Activated gamma-delta T cell treated with anti-CD3 and anti-CD28 coated beads, Interleukin-2, amount 50 U/mL, for 16 hours (primary cell): ENCODE results near the gene ALDOC.

Experiments used
- DNase-seq: peaks from one replicate; pipeline ENCODE4 v3.0.0-alpha.2; 2020; ENCODE audit warnings: low read depth

Gene ALDOC

DNA sequence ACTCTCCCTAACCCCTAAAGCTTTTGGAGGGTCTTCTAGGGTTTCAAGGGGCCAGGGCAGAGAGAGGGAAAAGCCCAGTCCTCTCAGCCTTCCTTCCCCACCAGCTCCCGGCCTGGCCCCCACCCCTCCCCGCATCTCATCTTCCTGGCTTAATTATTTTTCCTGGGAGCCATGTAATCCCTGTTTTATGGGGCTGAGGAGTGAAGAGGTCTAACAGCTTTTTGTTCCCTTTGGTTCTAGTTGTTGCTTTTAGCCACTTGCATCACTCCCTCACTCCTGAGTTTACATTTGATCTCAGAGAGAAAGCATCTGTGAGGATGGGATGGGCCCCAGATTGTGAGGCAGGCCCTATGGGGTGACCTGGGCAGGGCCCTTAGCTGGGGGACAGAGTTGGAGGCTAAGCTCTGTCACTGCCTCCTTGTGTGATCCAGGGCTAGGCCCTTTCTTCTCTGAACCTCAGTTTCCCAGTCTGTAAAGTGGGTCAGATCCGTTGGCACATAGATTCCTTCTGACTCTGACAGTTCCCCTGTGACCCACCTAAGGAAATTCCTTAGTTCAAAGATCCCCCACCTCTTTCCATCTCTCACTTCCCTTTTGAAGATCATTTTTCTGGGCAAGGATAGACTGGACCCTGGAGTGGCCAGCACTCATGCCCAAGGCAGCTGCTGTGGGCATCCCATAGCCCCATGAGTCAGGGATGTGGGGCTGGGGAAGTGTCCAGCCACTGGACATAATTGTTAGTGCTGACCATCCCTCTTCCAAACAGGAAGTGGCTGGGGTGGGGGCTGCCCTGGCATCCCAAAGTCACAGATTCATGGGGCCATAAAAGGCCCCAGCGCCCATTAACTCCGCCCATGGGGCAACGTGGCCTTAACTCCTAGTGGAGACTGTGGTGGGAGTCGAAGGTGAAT is 44.4 kb downstream of the ALDOC start:
- no peak for DNase-seq

DNA sequence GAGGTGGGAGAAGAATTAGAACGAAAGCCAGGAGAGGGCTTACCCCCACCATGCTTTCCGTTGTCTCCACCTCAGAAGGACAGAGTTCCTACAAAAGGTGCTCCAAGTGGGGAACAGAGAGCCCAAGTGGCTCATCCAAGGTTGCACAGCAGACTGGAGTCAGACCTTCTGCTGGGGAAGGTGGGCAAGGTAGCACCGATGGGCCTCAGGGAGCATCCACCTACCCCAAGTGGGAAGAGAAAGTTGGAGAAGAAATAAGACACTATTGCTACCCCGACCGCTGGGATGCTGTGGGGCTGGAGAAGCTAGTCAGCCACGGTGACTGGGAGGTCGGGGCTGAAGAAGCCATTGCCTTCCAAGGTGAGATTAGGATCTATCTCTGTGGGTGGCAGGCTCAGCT is 45.8 kb downstream of the ALDOC start:
- no peak for DNase-seq

DNA sequence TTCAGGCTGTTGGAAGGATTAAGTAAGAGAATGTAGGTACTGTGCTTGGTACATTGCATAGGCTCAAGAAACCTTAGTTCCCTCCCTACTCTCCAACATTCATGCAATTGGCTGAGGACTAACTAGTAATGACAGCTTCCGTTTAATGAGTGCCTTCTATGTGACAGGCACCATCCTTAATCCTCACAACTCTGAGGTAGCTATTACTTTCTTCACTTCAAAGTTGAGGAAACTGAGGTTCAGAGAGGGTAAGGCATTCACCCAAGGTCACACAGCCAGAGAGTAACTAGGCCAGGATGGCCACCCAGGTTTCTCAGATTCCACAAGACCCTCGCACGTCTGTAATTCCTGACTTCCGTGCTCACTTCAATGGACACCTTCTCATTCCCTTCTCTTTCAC is 46.4 kb downstream of the ALDOC start:
- no peak for DNase-seq

DNA sequence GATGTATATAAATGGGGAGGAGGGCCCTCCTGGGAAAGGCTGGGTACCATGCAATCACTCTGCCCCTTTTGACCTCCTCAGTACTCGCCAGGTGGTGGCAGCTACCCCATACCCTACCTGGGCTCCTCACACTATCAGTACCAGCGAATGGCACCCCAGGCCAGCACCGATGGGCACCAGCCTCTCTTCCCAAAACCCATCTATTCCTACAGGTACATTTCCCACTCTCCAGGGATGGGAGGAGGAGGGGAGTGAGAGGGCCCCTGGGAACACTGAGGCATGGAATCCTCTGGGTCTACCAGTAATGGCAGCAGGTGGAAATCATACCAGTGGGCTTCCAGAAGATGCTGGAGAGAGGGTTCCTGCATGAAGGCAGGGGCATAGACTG is 47.7 kb downstream of the ALDOC start:
- no peak for DNase-seq

DNA sequence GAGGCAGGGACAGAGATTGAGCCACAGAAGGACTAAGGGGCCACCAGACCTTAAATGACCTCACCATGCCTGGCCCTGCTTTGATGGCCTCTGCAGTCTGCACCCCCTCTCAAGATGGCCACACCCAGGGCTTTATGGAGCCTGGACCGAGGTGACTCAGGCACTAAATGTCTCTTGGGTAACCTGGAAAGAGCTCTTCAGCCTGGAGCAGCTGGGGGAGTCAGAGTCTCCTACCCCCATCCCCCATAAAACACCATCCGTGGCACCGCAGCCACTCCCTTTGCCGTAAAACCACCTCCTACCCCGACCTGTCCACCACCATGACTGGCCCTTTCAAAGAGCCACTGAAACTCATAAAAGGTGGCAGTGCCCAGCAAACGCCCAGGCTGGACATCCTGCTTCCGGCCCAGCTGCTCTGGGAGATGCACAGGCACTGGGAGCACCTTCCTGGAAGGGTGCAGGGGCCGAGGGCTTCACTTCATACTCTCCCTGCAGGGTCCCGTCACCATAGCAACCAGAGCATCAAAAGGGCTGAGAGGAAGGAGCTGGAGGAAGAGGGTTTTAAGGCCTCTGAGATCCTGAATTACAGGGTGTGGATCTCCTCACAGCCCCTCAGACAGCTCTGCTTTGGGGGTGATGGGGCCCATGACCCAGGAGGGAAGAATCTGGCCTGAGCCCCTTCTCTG is 48.2 kb downstream of the ALDOC start:
- no peak for DNase-seq

DNA sequence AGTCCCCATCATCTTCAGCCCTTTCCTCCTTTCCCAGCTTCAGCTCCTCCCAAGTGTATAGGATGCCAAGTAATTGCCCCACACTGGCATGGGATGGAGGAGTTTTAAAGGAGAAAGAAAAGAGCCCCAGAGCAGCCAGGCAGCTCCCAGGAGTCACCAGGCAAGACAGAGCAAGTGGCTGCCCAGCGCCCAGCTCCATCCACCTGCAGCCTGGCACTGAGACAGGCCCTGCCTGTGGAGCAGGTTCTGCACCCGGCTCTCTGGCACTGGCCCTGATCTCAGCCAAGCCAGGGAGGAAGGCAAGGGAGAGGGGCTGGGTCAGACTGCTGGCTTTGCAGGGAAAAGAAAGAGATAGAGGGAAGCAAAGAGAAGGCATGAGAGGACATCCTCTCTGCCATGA is 48.8 kb downstream of the ALDOC start:
- no peak for DNase-seq

DNA sequence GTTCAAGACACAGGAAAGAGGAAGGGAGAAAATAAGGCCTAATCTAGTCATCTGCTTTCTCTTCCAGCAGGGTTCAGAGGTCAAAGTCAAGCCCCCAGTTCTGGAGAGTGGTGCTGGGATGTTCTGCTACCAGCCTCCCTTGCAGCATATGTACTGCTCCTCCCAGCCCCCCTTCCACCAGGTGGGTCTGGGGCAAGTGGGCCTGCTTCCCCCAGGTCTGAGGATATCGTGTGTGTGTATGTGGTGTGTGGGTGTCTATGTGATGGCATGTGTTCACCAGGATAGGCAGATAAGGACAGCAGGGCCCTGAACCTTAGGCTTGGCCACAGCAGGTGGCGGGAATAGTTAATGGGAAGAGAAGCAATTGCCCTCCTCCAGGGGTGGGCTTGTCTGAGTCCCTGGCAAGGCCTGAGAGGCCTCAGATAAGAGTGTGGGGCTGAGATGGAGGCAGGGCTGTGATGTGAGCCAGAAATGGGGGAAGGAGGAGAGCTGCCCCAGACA is 49.5 kb downstream of the ALDOC start:
- DNase-seq, result no peak

DNA sequence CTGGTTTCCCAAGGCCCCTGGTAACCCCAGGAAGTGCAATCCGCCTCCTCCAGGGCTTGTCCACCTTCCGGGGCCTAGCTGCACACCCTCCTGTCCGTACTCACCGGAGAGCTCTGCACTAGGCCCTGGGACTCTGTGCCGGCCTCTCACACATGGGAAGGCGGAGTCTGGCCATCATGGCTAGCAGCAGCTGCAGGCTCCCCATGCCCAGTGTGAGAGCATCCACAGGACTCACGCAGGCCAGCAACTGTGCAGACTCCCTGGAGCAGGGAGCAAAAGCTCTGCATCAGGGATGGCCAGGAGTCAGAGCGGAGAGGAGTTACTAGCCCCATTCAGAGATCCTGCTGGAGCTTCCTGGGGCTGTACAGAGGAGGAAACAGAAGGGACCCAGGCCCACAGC is 50.3 kb downstream of the ALDOC start:
- DNase-seq, result no peak

DNA sequence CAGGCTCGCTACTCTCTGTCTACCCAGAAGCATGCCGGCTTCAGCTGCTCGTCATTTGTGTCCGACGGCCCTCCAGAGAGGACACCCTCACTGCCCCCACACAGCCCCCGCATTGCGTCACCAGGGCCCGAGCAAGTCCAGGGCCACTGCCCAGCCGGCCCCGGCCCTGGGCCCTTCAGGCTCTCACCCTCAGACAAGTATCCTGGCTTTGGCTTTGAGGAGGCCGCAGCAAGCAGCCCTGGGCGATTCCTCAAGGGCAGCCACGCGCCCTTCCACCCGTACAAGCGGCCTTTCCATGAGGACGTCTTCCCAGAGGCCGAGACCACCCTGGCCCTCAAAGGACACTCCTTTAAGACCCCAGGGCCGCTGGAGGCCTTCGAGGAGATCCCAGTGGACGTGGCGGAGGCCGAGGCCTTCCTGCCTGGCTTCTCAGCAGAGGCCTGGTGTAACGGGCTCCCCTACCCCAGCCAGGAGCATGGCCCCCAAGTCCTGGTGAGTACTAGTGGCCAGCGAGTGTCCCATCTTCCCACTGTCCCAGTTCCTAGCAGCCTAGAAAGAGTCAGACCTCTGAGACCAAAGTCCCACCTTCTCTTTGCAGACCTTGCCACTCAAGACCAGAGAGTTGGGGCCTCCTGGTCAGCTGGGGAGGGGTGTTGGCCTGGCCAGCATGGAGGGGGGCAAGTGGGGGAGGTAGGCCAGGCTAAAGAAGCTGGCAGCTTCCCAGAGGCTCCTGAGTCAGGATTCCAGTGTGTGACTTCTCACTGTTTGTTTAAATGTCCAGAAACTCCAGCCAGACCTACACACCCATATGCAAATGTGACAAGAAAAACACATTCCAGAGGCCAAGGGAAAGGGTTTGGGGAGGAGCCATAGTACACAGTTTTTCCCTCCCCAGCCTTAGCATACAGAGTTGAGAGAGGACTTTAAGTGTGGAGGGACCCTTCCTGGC is 51.9 kb downstream of the ALDOC start:
- DNase-seq, result no peak

DNA sequence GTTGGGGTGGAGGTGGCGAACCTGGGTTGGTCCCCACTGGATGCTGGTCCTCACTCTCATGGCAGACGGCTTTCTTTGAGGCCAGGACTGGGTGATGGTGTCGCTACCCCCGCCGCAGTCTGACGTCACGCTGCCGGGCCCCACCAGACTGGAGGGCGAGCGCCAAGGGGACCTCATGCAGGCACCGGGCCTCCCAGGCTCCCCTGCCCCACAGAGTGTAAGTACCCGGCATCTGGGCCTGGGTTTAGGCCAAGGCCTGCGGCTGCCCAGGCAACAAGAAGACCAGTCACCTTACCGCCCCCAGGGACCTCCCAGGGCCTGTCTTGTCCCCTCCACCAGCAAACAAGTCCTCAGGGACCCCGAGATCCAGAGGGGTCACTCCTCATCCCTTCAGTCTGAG is 52.8 kb downstream of the ALDOC start:
- no peak for DNase-seq

DNA sequence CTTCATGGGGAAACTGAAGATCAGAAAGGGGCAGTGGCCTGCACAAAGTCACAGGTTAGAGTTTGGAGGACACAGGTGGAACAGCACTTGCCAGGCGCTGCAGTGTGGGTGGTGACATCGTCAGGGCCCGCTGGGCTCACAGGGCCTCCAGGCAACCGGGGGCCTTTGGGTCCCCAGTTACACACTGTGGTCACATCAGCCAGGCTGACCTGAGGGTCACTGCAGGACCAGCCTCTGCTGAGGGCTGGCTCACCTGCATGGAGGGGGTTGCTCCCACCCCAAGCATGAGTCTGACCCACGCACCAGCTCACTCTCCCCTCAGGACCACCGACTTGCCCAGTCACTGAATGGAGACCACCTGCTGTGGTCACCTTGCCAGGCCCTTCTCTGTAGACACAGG is 53.5 kb downstream of the ALDOC start:
- DNase-seq, result no peak
